Effector CD8-positive, alpha-beta T cell (primary cell): ENCODE data around the gene RNF8.

Experiments used
- DNase-seq: peaks from one replicate; lab custom pipeline; 2025; lab: John Stamatoyannopoulos, UW

Gene RNF8

DNA sequence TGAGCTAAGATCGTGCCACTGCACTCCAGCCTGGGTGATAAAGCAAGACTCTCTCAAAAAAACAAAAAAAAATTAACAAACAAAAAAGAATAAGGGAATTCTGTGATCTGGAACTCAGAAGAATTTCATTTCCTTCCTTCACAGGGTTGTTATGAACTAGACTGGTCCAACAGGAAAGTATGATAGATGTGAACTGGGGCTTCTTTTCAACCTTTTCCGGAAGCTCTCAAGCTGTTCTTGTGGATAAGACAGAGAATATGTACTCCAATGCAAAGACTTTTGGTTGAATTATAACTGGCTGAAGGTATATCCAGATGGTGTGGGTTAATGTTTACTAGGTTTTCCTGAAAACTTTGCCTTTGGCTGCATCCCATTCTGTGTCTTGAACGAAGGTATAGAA, 5.3 kb downstream of the RNF8 start:
- DNase-seq = no peak

- no peak for DNase-seq
Observed at GRCh38 chr6:37362101-37362828, 8.5 kb downstream of the RNF8 start.

DNA sequence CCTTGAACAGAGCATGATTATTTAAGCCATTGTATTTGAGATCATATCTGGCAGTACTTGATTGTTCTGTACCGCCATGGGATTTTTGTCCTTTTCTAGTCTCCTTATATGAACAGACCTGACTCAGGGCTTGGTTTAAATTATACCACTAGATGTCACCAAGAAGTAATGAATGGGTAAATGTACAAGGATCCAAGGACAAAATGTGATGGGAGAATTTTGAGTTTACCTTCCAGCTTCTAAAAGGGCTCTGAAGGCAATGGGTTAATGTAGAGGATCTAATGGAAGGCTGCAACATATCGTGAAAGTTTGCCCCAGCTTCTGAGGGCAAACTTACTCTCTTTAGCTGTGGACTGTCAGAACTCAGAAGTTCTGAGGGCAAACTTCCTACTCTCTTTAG, 12.0 kb downstream of the RNF8 start:
- no peak for DNase-seq

DNA sequence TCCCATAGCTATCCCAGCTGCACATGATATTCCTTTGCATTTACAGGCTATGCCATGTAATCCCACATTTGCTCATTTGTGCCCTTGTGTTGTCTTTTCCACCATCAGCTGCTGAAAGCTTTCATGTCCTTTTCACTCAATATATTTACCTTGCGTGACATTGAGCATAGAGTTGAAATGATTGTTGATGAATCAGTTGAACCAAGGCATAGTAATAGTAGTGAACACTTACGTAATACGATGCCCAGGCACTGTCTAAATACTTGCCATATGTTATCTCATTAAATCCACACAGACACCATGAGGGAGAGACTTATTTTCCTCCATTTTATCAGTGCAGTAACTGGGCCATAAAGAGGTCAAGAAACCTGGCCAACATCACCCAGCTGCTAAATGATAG, 13.1 kb downstream of the RNF8 start:
- DNase-seq = no peak

DNA sequence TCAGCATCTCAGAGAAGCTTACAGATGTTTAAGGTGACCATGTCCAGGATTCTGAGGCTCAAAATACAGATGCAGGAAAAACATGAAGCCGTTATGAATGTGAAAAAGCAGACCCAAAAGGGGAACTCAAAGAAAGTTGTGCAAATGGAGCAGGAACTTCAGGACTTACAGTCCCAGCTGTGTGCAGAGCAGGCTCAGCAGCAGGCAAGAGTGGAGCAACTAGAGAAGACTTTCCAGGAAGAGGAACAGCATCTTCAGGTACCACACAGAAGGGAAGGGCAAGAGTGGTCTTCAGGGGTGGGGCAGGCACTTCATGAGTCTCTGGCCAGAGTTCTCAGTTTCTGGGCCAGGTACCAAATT, 15.2 kb downstream of the RNF8 start:
- no peak for DNase-seq

GRCh38 chr6:37369321-37370201, 15.8 kb downstream of the RNF8 start:
- DNase-seq = no peak

GRCh38 chr6:37371154-37372083, 17.6 kb downstream of the RNF8 start:
- DNase-seq = no peak

DNA sequence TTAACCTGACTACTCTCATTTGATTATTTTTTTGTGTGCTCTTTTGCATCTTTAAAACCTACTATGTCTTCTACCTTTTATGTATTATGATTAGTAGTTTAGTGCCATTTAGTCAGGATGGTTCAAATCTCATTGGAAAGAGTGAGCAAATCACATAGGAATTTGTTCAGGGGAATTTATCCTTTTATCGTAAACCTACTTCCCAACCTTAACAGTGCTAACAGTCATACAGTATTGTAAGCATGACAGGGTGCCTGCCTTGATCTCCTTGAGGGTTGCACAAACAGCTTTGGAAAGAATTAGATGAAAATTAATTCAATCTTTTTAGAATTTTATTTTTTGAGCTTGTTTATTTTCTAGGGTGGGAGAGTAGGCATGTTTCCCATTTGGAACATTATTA, 18.3 kb downstream of the RNF8 start:
- no peak for DNase-seq

DNA sequence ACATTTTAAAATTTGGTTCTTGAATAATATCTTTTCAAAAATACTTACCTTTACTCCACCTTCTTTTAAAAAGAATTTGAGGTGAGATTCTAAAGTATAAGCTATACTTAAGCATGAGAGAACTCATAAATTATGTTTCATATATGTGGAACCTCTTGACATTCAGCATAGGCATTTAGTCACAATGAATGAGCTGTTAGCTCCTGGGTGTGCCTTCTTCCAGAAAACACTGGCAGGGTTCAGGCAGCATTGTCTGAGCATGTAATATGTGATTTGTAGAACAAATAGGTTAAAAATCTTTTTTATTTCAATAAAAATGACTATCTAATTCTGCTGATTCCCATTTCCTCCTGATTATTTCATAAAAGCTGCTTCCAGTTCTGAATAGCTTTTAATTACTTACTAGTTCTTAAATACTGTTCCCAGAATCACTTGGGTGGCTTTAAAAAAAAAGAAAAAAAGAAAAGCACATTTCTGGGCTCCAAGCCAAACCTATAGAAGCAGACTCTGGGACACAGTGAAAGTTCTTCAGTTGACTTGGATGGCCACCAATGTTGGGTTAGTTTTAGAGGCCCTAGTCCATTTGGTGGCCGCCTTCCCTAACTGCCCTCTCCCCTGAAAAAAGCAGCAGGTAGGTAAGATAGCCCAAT, 20.2 kb downstream of the RNF8 start:
- DNase-seq = no peak

GRCh38 chr6:37375376-37375775, 21.6 kb downstream of the RNF8 start:
- no peak for DNase-seq

GRCh38 chr6:37376078-37376743, 22.4 kb downstream of the RNF8 start:
- no peak for DNase-seq

DNA sequence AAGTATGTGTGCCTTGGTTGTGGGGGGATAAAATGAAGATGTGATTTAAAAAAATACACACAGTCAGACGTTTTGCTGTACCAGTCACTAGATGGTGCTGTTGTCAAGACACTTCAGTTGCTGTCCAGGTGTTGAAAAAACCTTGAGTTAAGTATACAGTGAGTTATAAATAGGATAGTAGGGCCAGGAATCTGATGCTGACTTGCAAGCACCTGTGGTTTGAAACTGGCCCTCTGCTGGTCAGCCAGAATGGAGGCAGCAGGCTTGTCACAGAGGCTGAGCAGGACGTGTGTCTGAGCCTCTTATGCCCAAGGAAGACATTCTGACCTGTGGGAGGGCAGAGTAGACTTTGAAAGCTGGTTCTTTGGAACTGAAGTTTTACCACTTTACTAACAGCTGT, 27.8 kb downstream of the RNF8 start:
- no peak for DNase-seq

DNA sequence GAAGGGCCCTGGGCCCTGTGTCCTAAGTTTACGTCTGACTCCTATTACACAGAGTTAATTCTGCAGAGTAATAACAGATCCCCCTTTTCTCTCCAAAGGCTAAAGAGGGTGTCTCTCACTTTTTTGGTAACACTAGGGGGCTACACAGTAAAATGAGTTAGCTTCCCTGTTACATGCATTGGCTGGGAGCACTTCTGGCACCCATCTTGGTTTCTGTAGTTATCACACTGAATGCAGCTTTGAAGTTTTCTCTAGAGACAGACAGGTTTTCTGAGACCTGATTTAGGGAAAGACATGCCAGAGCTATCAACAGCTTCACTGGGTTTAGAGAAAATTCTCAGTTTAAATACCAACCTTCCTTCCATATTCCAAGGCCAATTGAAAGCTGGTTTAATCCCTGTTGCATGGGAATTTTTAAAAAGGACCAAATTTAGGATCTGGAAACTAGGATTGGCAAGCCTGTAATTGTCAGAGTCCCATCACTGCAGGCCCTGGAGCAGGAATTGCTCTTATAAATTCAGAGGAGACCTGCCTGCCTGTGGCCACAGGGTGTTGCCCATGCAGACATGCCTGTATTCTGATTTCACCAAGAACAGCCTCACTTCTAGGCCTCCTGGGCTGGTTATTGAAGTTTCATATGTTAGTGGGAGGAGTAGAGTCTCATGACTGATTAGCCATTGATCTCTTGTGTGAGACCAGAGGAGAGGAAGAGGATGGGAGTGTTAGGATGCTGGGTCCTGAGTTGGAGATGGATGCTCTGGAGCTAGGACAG, 29.4 kb downstream of the RNF8 start:
- no peak for DNase-seq

DNA sequence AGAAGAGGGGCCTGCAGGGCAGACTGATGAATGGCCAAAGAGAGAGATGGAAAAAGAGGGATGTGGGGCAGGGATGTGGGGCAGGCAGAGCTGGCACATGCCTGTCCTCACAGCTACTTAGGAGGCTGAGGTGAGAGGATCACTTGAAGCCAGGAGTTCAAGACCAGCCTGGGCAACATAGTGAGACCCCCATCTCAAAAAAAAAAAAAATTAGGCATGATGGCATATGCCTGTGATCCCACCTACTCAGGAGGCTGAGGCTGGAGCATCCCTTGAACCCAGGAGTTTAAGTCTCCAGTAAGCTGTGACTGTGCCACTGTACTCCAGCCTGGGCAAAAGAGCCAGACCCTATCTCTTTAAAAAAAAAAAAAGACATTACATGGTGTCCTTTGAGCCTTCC, 34.8 kb downstream of the RNF8 start:
- no peak for DNase-seq

GRCh38 chr6:37389857-37390256, 36.1 kb downstream of the RNF8 start:
- no peak for DNase-seq

- DNase-seq = no peak
Observed at GRCh38 chr6:37391120-37391519, 37.3 kb downstream of the RNF8 start.

- DNase-seq = no peak
Observed at GRCh38 chr6:37392821-37393220, 39.0 kb downstream of the RNF8 start.

DNA sequence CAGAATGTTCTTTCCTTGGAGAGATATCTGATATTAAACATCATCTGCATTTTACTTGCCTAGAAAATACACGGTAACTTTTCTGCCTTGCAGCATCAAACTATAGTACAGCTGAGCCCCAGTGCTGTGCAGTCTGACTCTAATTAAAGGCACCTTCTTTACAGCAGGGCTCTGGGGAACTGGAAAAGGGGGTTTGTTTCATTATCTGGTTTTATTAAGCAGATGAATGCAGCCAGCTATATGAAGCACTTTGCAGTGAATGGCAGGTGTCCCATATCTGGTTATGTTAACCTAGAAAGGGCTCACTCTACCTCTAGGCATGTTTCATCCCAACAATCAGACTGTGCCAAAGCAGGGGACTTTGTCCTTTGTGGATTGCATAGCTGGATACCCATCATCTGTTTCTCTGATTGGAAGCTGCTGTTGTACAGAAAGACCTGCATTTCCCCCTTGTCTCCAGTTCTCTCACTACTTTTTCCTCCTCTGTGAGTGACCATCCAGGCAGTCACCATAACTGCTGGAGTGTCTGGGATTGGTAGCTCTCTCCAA, 39.7 kb downstream of the RNF8 start:
- DNase-seq = no peak

GRCh38 chr6:37396571-37397180, 42.9 kb downstream of the RNF8 start:
- DNase-seq = no peak

DNA sequence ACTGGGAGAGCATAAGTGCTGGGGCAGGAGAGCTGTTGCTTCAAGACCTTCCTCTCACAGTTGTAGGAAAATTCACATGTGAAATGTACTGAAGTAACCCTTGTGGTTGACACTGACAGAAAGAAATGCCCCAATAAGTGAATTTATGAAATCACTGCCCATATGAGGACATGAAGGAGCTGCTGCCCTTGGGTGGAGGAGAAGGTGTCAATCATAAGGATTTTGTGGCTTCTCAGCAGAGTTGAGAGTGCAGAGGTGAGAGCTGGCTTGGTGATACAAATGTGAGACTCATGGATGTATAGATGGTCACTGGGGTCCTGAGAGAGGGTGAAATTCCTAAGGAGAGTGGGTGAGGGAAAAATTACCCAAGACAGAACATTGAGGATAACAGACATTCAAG, 45.3 kb downstream of the RNF8 start:
- DNase-seq = no peak
